Stimulated activated CD8-positive, alpha-beta memory T cell treated with anti-CD3 and anti-CD28 coated beads, Interleukin-2, amount 100 ng/mL, for 48 hours (primary cell): ENCODE measurements around the gene CKLF.
"Not testable (repeated sequence)": the region's sequence is repeated elsewhere in the genome, so short reads cannot be mapped to it uniquely, and the experiment has no call there.

Experiments used
- DNase-seq, 2 donors: peaks; one replicate each; pipeline ENCODE4 v3.0.0-alpha.2; 2020; ENCODE audit warnings: low read depth in 2 of 2

The CKLF gene

DNA sequence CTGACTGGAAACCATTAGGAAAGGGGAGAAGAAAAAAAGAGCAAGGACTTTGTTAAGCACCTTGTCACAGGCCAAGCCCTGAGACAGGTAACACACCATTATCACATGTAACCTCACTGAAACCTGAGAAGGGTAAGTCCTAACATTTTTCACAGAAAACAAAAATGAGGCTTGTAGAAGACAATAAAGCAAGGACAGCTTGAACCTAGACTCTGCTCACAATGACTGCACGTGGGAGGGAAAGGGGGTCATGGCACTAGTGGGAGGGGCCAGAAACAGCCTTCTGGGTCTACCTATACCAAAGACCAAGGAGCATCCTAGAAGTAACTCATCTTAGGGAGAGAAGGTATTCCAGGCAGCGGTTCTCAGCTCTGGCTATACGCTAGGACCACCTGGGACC is 10.0 kb upstream of the CKLF start:
- no peak for DNase-seq

GRCh38 chr16:66543541-66543940 is 8.8 kb upstream of the CKLF start:
- no peak for DNase-seq

GRCh38 chr16:66544016-66544757 is 8.2 kb upstream of the CKLF start:
- no peak for DNase-seq

- no peak for DNase-seq
Observed at GRCh38 chr16:66547101-66547989, 5.0 kb upstream of the CKLF start.

DNA sequence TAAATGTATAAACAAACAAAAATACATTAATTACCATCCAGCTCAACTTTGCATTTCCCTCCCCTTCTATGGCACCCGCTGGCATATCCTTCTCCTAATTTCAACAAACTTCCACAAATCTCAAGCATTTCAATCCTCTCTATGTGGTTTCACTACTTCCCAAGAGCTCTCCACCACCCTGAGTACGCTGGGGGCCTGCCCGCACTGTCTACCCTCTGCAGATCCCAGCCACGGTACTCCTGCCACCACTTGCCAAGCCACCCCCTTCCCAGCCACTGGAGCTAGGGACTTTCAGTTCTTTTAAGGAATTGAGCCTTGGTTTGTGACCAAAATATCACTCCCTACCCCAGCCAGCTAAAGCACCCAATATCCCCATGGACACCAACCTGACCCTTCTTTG is 4.3 kb upstream of the CKLF start:
- DNase-seq = no peak

DNA sequence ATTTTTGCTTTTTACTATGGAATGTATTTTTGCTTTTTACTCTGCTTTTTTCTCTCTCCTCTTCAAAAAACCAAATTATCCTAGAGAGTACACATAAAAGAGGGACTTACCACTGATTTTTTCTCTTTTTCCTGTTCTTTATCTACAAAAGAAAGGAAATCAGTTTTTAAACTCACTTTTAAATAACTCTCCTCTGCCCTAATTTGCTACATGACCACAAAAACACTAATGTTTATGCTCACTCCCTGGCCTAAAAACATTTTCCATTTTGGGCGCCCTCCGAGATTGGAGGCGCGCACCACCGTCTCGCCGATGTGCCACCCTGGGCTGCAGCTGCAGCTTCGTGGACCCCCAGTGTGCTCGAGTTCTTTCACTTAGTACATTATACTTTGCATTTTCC is 3.5 kb upstream of the CKLF start:
- no peak for DNase-seq

- DNase-seq = peak; percentile 61 to 65
Observed at GRCh38 chr16:66549284-66550131, 2.9 kb upstream of the CKLF start, which contains the start of gene TK2. TSS of gene TK2 (minus strand) at chr16:66550122. CDS start at chr16:66550061, 61 bp downstream.

DNA sequence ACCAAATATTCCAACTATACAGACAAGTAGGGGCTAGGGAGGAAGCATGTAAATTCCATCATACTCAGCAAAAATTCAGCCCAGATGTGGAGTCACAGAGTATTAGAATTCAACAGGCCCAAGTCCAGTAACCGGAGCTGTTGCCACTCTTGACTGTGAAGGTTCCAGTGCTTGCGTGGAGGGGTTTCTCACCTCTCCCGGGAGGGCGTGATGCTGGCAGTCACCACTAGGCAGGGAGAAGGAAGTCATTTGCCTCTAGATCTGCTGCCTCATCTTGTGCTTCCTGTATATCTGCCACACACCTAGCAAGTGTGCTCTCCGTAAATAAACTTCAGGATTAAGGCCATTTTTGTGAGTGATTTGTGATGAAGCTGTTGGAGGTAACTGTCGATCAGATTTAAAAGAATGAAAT is 1.0 kb upstream of the CKLF start:
- DNase-seq = peak; percentile 39 to 42

GRCh38 chr16:66551788-66552285 is 539 bp upstream of the CKLF start:
- no peak for DNase-seq

GRCh38 chr16:66553223-66553622 is 847 bp downstream of the CKLF start:
- DNase-seq = no peak

- no peak for DNase-seq
Observed at GRCh38 chr16:66554021-66554420, 1.6 kb downstream of the CKLF start.

DNA sequence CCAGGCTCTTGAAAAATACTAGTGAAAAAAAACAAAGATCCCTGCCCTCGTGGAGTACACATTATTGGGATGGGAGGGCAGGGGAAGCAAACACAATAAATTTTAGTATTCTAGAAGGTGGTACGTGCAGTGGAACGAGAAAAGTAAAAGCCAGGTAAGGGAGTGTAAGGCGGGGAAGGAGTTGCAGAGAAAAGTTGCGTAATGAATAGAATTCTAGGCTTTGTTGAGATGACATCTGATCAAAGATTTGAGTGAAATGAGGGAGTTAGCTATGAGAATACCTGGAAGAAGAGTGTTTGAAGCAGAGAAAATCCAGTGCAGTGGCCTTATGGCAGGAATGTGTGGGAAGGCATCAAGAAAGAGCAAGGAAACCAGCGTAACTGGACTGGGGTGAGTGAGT is 2.1 kb downstream of the CKLF start:
- no peak for DNase-seq

DNA sequence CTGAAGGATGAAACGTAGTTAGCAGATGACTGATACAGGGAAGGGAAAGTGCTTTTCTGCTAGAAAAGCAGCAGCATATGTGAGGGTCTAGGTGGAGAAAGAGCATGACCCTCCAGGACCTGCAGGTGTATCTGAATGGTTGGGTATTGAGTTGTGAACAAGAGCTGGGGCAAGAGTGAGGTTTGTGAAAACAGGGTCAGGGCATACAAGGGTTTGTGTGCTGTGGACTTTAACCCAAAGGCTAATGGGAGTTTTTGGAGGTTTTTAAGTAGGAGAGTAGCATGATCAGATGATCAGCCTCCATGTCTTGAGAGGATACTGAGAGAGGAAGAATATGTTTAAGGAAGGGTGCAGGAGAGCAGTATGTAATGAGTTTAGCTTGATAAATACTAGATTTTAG is 7.7 kb downstream of the CKLF start:
- DNase-seq = no peak

GRCh38 chr16:66561381-66562080 is 9.2 kb downstream of the CKLF start:
- DNase-seq = no peak

DNA sequence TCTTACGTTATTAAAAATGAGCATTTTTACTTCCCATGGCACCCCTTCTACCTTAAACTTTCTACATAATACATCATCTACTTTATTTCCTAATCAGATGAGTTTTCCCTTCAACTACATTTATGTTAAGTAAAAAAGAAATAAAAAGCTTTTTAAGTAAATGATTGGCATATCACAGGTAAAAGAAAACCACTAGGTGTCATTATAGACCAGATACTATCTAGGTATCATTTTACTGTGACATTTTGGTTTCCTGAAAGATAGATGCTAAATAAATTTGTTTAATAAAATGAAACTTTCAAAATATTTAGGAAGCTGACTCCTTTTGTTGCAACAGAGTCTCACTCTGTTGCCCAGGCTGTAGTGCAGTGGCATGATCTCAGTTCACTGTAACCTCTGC is 10.0 kb downstream of the CKLF start:
- no peak for DNase-seq

- DNase-seq = no peak
Observed at GRCh38 chr16:66562986-66563385, 10.6 kb downstream of the CKLF start.

DNA sequence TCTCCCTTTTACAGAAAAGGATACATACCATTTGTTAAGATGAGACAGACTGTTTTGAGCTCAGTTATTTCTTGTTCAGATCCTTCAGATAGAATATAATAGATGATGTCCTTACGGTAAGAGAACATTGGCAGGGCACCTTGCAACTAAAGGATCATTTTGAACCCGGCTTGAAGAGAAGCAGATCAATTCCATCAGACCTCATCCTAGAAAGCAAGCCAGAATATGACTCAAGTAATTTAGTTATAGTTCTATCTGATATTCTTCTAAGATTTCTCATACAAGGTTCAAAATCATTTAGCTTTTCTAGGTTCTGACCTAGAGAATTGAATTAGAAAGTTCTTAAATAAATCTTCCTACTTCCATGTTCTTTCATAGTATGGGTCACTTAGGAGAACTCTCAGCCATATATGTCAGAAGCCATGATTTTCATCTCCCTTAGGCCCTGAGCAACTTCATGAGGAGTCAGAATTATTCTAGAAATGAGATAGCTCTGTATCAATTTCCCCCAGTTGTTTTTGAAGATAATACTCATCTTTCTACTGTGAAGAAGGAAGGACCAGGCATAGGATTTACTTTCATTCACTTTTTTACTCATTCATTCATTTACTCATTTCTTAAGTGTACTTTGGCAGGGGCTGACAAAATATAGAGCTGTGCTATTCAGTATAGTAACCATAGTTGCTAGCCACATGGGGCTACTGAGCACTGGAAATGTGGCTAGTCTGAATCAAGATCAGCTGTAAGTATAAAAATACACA is 11.4 kb downstream of the CKLF start:
- DNase-seq = no peak

- no peak for DNase-seq
Observed at GRCh38 chr16:66566051-66566901, 13.9 kb downstream of the CKLF start, which contains the start of gene CMTM1. TSS of gene CMTM1 (plus strand) at chr16:66566439. CDS start at chr16:66566514, 75 bp downstream.

DNA sequence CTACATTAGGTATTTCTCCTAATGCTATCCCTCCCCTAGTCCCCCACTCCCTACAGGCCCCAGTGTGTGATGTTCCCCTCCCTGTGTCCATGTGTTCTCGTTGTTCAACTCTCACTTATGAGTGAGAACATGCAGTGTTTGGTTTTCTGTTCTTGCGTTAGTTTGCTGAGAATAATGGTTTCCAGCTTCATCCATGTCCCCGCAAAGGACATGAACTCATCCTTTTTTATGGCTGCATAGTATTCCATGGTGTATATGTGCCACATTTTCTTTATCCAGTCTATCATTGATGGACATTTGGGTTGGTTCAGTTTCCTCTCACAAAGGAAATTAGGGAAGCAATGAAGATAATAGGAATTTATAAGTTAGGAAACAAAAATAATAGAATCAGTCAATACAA is 14.9 kb downstream of the CKLF start:
- not testable (repeated sequence) for DNase-seq
